Naive B cell (primary cell): Measurements from ENCODE around the gene KLC3. TPM values are rescaled to one million over a fixed set of nuclear protein-coding genes. Genes with fewer than 3 reads are reported as not detected.

Source experiments
- ATAC-seq, 2 donors: fragments of 150-1000 bp; cut with Tn5 transposase; 2 replicates each; pipeline ENCODE4 v1.10.0; 2021; ENCODE audit warnings: low read depth in 2 of 2, mild to moderate bottlenecking in 2 of 2, moderate library complexity in 2 of 2
- DNase-seq: peaks from one replicate; pipeline ENCODE4 v3.0.0; 2022
- H3K27ac Mint-ChIP-seq, 6 donors: one replicate each; pipeline ENCODE4 v1.8.0; 2020 to 2022; ENCODE audit warnings: mild to moderate bottlenecking in 6 of 6, mixed read lengths in 6 of 6, moderate library complexity in 5 of 6, inconsistent platforms in 2 of 6
- H3K27me3 Mint-ChIP-seq, 3 donors: one replicate each; pipeline ENCODE4 v1.8.0; 2021 to 2022; ENCODE audit warnings: mixed read lengths in 3 of 3, mild to moderate bottlenecking in 1 of 3
- H3K36me3 Mint-ChIP-seq, 2 donors: one replicate each; pipeline ENCODE4 v1.8.0; 2020 to 2022; ENCODE audit warnings: mixed read lengths in 2 of 2, inconsistent platforms in 1 of 2, mild to moderate bottlenecking in 1 of 2
- H3K4me1 Mint-ChIP-seq, 3 donors: one replicate each; pipeline ENCODE4 v1.8.0; 2020 to 2022; ENCODE audit warnings: mixed read lengths in 3 of 3, inconsistent platforms in 1 of 3, mild to moderate bottlenecking in 1 of 3, moderate library complexity in 1 of 3
- H3K4me3 Mint-ChIP-seq, 8 donors: one replicate each; pipeline ENCODE4 v1.8.0; 2020 to 2022; ENCODE audit warnings: mild to moderate bottlenecking in 8 of 8, mixed read lengths in 8 of 8, moderate library complexity in 8 of 8, inconsistent platforms in 2 of 8
- H3K9me3 Mint-ChIP-seq, 7 donors: one replicate each; pipeline ENCODE4 v1.8.0; 2020 to 2022; ENCODE audit warnings: mixed read lengths in 7 of 7, mild to moderate bottlenecking in 5 of 7, inconsistent platforms in 2 of 7, moderate library complexity in 1 of 7
- polyA plus RNA-seq, 6 donors: library from polyadenylated mRNA; unstranded; fragments of 300-500 nt; fragmentation: Illumina TruSeq; gene quantifications; one replicate each; pipeline ENCODE4 v1.2.3, GENCODE V29; 2021; ENCODE audit warnings: low read depth in 6 of 6

The KLC3 gene
- polyA plus RNA-seq, result not detected

DNA sequence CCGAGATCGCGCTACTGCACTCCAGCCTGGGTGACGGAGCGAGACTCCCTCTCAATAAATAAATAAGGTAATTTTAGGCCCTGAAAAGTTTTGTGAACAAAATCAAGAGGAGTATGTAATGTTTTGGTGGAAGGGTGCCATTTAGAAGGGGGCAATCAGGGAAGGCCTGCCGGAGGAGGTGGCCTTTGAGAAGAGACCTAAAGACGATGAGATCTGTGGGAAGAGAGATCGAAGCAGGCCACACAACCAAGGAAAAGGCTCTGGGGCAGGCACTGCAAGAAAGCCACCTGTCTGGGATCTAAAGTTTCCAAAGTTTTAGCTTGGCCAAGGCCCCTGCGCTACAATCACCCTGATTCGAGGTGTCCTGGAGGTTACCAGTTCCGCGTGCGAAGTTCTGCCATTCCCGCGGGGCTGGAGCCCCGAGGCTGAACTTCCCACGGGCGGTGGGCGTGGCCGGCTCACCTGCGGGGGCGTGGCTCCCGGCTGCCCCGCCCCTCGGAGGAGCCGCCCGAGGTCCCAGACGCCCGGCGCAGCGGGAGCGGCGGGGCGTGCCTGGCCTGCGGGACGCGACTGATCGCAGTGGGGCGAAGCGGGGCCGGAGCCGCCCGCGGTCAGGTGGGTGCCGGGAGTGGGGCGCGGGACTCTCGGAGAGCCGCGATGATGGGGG lies at the start of gene KLC3:
TSS of gene KLC3 (plus strand) at position 519 of the 667 bp plus-strand sequence. CDS start 4,792 bp downstream, outside the sequence.
- no peaks in the 10 kb centered on the region for H3K36me3 Mint-ChIP-seq
- peaks cover 27 to 51% (median 28%) of the 10 kb centered on the region in 3 donors for H3K27me3 Mint-ChIP-seq
- DNase-seq (peak; percentile 20), ATAC-seq (peak; percentile 40 to 50)
- H3K4me3 Mint-ChIP-seq, result peak within 1 kb of the TSS in 7 of 8 donors; percentile 47 to 82 (median 70)
- peak within 1 kb of the TSS in 1 of 6 donors; percentile 73 for H3K27ac Mint-ChIP-seq
- peaks cover 0 to 4% (median 0%) of the 10 kb centered on the region in 7 donors for H3K9me3 Mint-ChIP-seq
- peaks cover 6 to 7% (median 7%) of the 10 kb centered on the region in 3 donors for H3K4me1 Mint-ChIP-seq

DNA sequence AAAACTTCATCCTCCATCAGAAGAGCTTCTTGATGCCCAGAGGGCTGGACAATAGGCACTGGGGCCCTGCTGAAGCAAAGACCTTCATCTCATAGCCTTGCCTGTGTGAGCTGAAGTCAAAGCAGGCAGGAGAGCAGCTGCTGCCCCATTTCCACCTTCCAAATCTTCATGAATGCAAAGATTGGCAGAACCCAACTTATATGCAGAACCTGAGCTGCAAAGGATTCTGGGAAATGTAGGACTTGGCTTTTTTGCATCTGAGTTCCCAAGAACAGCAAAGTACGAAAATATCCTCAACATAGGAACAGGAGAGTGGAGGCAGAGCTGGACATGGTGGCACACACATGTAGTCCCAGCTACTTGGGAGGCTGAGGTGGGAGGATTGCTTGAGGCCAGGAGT lies 48.7 kb upstream of the KLC3 start:
- DNase-seq (no peak), ATAC-seq (no peak)
- Mint-ChIP-seq H3K4me3 (peak overlapping the region in 1 of 8 donors; percentile 32), H3K36me3 (peaks cover 13 to 50% of the 10 kb centered on the region in 2 donors), H3K4me1 (no peaks in the 10 kb centered on the region), H3K27ac (peak overlapping the region in 1 of 6 donors; percentile 83), H3K9me3 (peaks cover 0 to 11% (median 8%) of the 10 kb centered on the region in 7 donors), H3K27me3 (no peaks in the 10 kb centered on the region)

DNA sequence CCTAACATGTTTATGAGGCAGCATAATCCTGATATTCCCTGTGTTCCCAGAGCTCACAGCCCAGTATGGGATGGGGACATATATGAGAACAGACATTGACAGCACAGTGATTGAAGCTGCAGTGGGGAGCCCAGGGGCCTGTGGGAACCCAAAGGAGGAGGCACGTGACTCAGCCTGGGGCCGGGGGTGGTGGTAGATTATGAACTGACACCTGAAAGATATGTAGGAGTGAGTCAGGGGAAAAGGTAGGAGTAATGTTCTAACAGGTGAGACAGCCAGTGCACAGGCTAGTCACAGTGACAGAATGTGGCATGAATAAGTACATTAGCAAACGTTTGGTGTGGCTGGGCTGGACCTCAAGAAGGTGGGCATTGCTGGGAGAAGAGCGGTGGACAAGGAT lies 46.9 kb upstream of the KLC3 start:
- Mint-ChIP-seq H3K4me3 (no peak overlapping the region), H3K9me3 (peaks cover 0 to 11% (median 8%) of the 10 kb centered on the region in 7 donors), H3K27me3 (no peaks in the 10 kb centered on the region), H3K36me3 (peaks cover 14 to 55% of the 10 kb centered on the region in 2 donors), H3K27ac (no peak overlapping the region), H3K4me1 (peaks cover 0 to 4% (median 0%) of the 10 kb centered on the region in 3 donors)
- DNase-seq (no peak), ATAC-seq (no peak)

DNA sequence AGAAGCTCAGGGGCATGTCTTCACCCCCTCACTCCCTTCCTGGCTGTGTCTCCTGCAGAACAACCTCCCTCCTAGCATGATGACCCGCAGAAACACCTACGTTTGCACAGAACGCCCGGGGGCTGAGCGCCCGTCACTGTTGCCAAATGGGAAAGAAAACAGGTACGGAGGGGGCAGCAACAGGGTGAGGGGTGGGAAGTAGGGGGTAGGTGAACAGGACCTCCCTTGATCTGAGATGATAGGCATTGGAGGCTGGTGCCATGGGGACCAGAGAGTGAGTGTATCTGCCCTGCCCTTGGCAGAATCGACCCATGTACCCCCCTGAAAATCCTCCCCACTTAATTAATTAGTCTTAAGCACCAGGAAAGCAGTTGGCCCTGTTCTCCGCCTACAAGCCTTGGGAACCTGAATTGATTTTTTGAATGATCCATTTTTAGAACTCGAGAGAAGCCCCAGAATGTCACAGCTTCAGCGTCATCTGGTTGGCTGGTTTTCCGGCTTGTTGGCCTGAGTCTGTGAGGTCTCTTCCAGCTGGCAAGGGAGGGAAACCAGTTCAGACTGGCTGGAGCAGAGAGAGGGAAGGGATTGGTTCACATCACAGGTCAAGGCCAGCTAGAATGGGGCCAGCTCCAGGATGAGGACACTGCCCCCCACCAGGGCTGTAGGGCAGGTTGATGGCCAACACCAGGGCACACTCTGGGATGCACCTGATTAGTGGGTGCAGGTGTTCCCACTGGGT lies 46.1 kb upstream of the KLC3 start:
- no peak for DNase-seq
- no peaks in the 10 kb centered on the region for H3K27me3 Mint-ChIP-seq
- no peak overlapping the region for H3K27ac Mint-ChIP-seq
- H3K4me1 Mint-ChIP-seq, result peaks cover 0 to 4% (median 0%) of the 10 kb centered on the region in 3 donors
- H3K9me3 Mint-ChIP-seq, result peaks cover 0 to 11% (median 8%) of the 10 kb centered on the region in 7 donors
- H3K36me3 Mint-ChIP-seq, result peaks cover 17 to 50% of the 10 kb centered on the region in 2 donors
- no peak overlapping the region for H3K4me3 Mint-ChIP-seq
- no peak for ATAC-seq

DNA sequence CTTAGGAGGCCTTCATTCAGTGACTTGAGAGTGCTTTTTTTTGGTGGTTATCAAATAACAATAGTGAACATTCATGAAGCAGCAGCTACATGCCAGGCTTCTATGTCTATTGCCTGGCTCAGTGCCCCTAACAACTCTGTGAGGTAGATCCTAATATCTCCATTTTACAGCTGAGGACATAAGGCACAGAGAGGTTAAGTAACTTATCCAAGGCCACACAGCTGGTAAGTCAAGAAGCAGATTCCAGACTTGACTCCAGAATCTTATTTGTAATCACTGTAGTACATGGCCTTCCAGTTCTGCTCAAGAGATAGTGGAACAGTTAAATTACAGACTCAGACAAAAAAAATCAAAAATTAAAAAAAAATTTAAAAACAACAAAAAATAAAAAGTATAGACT lies 44.7 kb upstream of the KLC3 start:
- H3K9me3 Mint-ChIP-seq, result peaks cover 0 to 11% (median 8%) of the 10 kb centered on the region in 7 donors
- no peak overlapping the region for H3K27ac Mint-ChIP-seq
- no peak for DNase-seq
- H3K27me3 Mint-ChIP-seq, result no peaks in the 10 kb centered on the region
- no peak overlapping the region for H3K4me3 Mint-ChIP-seq
- H3K4me1 Mint-ChIP-seq, result peaks cover 0 to 4% (median 0%) of the 10 kb centered on the region in 3 donors
- peaks cover 26 to 55% of the 10 kb centered on the region in 2 donors for H3K36me3 Mint-ChIP-seq
- ATAC-seq, result no peak

DNA sequence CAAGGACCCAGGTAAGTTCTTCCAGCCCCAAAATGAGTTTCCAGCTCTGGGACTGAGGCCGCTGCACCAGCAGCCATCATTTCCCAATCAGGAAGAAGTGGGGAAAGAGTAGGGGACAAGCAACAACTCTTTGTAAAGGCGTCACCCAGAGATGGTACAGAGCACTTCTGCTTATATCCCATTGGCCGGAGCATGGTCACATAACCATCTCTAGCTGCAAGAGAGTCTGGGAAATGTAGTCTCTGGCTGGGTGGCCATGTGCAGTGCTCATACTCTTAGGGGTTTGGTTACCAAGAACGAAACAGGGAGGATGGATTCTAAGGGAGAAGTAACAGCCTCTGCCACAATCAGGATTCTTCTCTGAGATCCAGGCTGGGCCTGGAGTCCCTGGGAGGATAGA lies 44.2 kb upstream of the KLC3 start:
- ATAC-seq (no peak), DNase-seq (no peak)
- Mint-ChIP-seq H3K4me3 (no peak overlapping the region), H3K4me1 (peaks cover 0 to 4% (median 0%) of the 10 kb centered on the region in 3 donors), H3K27ac (no peak overlapping the region), H3K27me3 (no peaks in the 10 kb centered on the region), H3K9me3 (peaks cover 0 to 11% (median 8%) of the 10 kb centered on the region in 7 donors), H3K36me3 (peaks cover 26 to 51% of the 10 kb centered on the region in 2 donors)

DNA sequence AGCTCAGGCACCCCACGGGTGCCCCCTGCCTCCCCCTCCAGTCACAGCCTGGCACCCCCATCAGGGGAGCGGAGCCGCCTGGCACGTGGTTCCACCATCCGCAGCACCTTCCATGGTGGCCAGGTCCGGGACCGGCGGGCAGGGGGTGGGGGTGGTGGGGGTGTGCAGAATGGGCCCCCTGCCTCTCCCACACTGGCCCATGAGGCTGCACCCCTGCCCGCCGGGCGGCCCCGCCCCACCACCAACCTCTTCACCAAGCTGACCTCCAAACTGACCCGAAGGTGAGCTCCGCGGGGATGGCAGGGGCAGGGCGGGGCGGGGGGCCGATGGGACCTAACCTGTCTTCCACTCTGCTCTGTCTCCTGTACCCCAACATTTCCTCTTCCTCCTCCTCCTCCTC lies 42.9 kb upstream of the KLC3 start:
- Mint-ChIP-seq H3K27ac (no peak overlapping the region), H3K9me3 (peaks cover 0 to 6% (median 1%) of the 10 kb centered on the region in 7 donors), H3K27me3 (no peaks in the 10 kb centered on the region), H3K4me1 (peaks cover 0 to 4% (median 0%) of the 10 kb centered on the region in 3 donors), H3K4me3 (no peak overlapping the region), H3K36me3 (peaks cover 26 to 42% of the 10 kb centered on the region in 2 donors)
- ATAC-seq (no peak), DNase-seq (no peak)

DNA sequence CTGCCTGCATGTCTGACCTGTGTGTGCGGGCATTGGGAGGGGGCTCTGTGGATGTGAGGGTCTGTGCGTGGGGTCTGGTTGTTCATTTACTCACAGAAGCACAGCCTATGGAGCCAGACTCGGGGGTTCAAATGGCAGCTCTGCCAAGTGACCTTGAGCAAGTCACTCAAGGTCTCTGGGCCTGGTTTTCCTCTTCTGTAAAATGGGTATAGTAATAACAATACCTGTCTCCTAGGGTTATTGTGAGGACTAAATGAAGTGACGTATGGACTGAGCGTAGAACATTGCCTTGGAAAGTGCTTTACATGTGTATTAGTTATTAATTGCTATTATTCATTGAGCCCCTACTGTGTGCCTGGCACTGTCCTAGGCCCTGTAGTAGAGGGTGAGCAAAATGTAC lies 42.3 kb upstream of the KLC3 start:
- ATAC-seq (no peak), DNase-seq (no peak)
- H3K27me3 Mint-ChIP-seq, result no peaks in the 10 kb centered on the region
- peak overlapping the region in 3 of 6 donors; percentile 37 to 75 (median 57) for H3K27ac Mint-ChIP-seq
- peaks cover 0 to 4% (median 0%) of the 10 kb centered on the region in 7 donors for H3K9me3 Mint-ChIP-seq
- H3K4me1 Mint-ChIP-seq, result peaks cover 0 to 4% (median 0%) of the 10 kb centered on the region in 3 donors
- no peak overlapping the region for H3K4me3 Mint-ChIP-seq
- peaks cover 26 to 41% of the 10 kb centered on the region in 2 donors for H3K36me3 Mint-ChIP-seq

DNA sequence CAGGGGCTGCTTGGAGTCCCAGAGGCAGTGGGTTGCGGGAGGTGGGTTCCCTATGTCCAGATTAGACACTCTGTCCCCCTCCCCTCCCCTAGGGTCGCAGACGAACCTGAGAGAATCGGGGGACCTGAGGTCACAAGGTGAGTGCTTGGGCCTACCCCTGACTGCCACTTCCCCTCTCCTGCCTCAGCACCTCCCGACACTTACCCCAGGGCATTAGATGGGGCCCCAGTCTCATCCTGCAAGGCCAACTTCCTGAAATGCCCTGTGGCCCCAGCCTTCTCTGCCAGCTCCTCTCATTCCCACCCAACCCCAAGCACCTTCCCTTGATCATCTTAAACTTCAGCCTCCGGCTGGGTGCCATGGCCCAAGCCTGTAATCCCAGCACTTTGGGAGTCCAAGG lies 40.8 kb upstream of the KLC3 start:
- H3K27me3 Mint-ChIP-seq, result no peaks in the 10 kb centered on the region
- peaks cover 0 to 8% (median 4%) of the 10 kb centered on the region in 7 donors for H3K9me3 Mint-ChIP-seq
- H3K4me1 Mint-ChIP-seq, result peaks cover 0 to 4% (median 3%) of the 10 kb centered on the region in 3 donors
- H3K4me3 Mint-ChIP-seq, result no peak overlapping the region
- H3K36me3 Mint-ChIP-seq, result peaks cover 21 to 33% of the 10 kb centered on the region in 2 donors
- DNase-seq, result no peak
- peak overlapping the region in 1 of 6 donors; percentile 79 for H3K27ac Mint-ChIP-seq
- ATAC-seq, result no peak

DNA sequence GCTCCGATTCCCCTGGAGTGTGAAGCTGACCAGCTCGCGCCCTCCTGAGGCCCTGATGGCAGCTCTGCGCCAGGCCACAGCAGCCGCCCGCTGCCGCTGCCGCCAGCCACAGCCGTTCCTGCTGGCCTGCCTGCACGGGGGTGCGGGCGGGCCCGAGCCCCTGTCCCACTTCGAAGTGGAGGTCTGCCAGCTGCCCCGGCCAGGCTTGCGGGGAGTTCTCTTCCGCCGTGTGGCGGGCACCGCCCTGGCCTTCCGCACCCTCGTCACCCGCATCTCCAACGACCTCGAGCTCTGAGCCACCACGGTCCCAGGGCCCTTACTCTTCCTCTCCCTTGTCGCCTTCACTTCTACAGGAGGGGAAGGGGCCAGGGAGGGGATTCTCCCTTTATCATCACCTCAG lies 38.1 kb upstream of the KLC3 start:
- no peaks in the 10 kb centered on the region for H3K27me3 Mint-ChIP-seq
- ATAC-seq (no peak), DNase-seq (no peak)
- H3K36me3 Mint-ChIP-seq, result peaks cover 12 to 26% of the 10 kb centered on the region in 2 donors
- no peak overlapping the region for H3K4me3 Mint-ChIP-seq
- H3K27ac Mint-ChIP-seq, result no peak overlapping the region
- peaks cover 0 to 8% (median 4%) of the 10 kb centered on the region in 7 donors for H3K9me3 Mint-ChIP-seq
- H3K4me1 Mint-ChIP-seq, result peaks cover 0 to 5% (median 0%) of the 10 kb centered on the region in 3 donors

DNA sequence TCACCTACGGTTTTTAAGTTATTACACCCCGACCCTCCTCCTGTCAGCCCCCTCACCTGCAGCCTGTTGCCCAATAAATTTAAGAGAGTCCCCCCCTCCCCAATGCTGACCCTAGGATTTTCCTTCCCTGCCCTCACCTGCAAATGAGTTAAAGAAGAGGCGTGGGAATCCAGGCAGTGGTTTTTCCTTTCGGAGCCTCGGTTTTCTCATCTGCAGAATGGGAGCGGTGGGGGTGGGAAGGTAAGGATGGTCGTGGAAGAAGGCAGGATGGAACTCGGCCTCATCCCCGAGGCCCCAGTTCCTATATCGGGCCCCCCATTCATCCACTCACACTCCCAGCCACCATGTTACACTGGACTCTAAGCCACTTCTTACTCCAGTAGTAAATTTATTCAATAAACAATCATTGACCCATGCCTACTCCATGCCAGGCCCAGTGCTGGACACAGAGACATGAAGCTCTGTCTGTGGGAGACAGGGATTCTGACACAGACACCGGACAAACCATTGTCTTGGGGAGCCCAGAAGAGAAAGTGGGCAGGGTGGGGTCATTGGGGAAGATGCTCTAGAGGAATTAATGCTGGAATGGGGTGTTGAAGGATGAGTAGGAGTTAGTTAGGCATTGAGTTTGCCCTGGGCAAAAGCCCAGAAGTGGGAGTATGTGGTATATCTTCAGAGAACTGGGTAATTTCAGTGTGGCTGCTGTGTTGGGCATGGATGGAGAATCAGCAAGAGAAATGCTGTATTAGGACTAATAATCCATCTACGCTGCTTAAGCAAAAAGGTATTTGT lies 37.1 kb upstream of the KLC3 start:
- Mint-ChIP-seq H3K27ac (peak overlapping the region in 2 of 6 donors; percentile 11 to 53), H3K4me3 (no peak overlapping the region), H3K9me3 (peaks cover 0 to 8% (median 4%) of the 10 kb centered on the region in 7 donors), H3K36me3 (peaks cover 12 to 19% of the 10 kb centered on the region in 2 donors), H3K27me3 (peaks cover 0 to under 1% (median 0%) of the 10 kb centered on the region in 3 donors), H3K4me1 (peaks cover 0 to 5% (median 0%) of the 10 kb centered on the region in 3 donors)
- DNase-seq (no peak), ATAC-seq (no peak)

DNA sequence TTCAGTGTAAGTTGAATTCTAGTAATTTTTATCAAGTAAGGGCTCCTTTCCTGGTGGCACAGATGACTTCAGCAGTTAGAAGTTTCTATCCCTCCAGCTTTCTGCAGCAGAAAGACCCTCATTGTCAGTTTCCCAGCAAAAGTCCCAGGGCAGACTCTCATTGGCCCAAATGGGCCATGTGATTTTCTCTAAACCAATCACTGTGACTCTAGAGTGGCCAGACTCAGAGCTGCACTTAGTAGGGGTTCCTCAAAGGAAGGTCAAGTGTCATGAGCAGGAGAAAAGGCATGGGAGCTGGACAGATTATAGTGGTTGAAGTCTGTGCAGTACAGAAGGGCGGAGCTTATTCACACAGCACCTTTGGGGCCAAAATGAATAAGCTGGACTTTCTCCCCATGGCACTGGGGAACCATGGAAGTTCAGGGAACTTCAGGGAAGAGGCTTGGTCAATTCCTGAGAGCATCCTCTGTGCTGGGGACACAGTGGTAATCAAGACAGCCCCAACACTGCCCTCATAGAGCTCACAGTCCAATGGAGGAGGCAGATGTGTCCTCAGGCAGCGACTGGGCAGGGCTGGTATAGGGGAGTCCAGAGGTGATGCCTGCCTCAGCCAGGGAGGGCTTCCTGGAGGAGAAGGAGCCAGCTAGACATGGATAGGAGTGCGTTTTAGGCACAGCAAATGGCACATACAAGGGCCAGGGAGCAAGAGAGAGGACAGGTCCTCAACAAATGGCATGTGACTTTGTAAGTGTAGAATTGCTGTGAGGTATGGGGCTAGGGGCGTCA lies 36.2 kb upstream of the KLC3 start:
- no peak for ATAC-seq
- Mint-ChIP-seq H3K36me3 (peaks cover 11 to 17% of the 10 kb centered on the region in 2 donors), H3K9me3 (peaks cover 0 to 8% (median 4%) of the 10 kb centered on the region in 7 donors), H3K4me3 (no peak overlapping the region), H3K27me3 (peaks cover 0 to 4% (median 0%) of the 10 kb centered on the region in 3 donors), H3K27ac (peak overlapping the region in 2 of 6 donors; percentile 54 to 92), H3K4me1 (peaks cover 0 to 5% (median 0%) of the 10 kb centered on the region in 3 donors)
- no peak for DNase-seq
